Erythroblast (primary cell): ENCODE data around the gene MYL2.

ENCODE experiments used
- DNase-seq, 2 experiments: peaks; one replicate each; lab custom pipeline; 2025; lab: John Stamatoyannopoulos, UW
- GATA1 ChIP-seq: IDR thresholded peaks from 2 replicates; pipeline ENCODE4 v1.6.1; 2011; ENCODE audit warnings: low read depth, mild to moderate bottlenecking, control low read depth, low read length, moderate library complexity
- POLR2A ChIP-seq: IDR thresholded peaks from 2 replicates; pipeline ENCODE4 v1.6.1; 2011; ENCODE audit warnings: mild to moderate bottlenecking, low read length

The MYL2 gene

DNA sequence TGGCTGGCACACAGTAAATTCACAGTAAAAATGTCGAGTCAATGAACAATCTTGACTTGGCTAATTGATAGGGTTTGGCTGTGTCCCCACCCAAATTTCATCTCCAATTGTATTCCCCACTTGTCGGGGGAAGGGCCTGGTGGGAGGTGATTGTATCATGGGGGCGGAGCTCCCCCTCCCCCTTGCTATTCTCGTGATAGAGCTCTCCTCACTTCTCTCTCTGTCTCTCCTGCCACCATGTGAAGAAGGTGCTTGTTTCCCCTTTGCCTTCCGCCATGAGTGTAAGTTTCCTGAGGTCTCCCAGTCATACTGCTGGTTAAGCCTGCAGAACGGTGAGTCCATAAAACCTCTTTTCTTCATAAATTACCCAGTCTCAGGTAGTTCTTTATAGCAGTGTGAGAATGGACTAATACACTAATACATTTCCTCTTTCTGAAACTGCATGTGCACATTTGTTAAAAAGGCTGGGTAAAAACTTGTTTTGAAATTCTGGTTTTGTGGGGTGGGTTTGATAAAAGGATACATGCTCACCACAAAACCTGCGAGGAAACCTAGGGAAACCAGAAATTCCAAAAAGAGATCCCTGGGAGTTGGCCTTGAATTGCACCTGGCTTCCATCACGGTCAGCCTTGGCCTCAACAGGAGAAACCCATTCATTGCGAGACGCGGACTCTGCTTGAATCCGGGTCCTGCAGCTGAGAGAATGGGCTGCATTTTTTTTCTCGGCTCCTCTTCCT is 16.2 kb upstream of the MYL2 start:
- TF ChIP-seq POLR2A: no peak
- no peak for TF ChIP-seq GATA1
- DNase-seq: no peak

DNA sequence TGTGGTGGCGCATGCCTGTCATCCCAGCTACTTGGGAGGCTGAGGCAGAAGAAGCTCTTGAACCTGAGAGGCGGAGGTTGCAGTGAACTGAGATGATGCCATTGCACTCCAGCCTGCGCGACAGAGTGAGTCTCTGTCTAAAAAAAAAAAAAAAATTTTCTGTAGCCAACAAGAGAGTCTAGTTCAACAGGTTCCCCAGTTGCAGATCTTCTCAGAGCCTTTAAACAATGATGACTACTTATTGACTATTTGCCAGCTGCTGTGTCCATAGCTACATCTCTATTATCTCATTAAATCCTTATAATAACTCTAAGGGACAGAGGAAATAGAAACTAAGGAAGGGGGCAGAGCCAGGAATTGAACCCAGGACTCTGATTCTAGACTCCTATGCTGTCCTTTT is 15.2 kb upstream of the MYL2 start:
- TF ChIP-seq POLR2A: no peak
- TF ChIP-seq GATA1: no peak
- DNase-seq: no peak

DNA sequence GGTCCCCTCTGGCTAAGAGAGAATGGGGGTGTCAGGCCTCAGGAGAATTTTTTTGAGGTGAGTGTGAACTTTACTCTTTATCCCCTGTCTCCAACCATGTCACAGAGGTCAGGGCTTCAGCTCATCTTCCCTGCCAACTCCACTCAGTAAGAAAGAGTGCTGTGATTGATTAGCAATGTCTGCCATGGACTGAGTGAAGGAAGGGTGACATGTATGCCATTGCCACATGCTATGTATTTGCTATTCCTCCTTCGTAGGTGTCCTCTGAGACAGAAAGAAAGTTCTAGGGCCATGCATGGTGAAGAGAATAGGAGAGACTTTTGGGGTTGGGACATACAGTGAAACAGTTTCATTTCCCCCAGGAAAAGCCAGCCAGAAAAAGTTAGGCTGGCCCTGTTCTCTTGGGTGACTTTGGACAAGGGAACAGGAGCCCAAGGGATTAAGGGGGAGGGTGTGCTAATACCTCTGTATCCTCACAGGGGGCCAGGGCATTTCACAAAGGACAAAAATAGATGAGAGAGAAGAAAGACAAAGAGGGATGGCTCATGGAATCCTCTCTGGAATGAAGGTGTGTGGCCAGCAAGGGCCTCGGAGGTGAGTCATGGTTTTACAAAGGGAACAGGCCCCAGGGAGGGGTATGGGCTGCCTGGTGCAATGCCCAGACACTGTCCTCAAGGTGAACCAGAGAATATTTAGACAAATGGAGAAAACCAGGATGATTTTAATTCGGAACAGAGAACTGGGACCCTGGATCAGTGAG is 13.9 kb upstream of the MYL2 start:
- no peak for DNase-seq
- no peak for TF ChIP-seq GATA1
- no peak for TF ChIP-seq POLR2A

DNA sequence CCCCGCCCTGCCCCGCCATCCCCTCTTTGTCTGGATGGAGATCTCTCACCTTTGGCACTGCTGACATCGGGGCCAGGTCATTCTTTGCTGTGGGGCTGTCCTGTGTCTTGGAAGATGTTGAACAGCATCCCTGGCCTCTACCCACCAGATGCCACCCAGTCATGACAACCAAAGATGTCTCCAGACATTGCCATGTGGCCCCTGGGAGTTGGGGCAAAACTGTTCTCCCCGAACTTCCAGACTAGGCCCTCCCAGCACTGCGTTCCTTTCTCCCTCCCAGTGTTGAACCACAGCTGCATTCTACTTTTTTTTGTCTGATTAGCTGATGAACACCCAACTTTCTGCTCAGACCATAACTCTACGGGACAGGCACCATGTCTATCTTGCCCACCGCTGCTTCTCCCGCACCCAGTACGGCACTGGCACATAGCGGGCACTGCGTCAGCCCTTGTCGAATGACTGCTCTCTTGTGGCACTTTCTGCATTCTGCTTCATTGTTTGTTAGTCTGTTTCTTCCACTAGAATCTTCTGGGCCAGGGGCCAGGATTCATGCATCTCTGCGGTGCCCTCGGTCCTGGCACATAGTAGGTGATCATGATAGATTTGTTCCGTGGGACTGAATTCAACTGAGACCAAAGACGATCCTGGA is 13.1 kb upstream of the MYL2 start:
- DNase-seq: no peak
- TF ChIP-seq GATA1: no peak
- no peak for TF ChIP-seq POLR2A

DNA sequence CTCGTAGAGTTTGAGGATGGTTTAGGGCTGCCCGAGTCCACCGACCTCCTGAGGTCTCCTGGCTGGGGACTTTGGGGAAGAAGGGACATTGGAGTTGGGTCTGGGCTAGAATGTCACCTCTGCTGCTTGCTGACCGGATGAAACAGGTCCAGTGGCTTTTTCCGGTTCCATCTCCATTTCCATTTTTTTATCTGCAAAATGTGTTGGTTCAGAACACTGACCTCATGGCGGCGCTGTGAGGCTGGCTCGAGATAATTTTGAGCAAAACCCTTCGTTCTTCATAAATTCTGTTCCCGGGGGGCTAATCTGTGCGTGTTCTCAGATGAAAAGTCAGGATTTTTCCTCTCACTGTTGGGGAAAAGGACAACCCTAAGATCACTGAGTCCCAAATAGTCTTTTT is 11.7 kb upstream of the MYL2 start:
- no peak for DNase-seq
- TF ChIP-seq GATA1 (no peak), POLR2A (no peak)

DNA sequence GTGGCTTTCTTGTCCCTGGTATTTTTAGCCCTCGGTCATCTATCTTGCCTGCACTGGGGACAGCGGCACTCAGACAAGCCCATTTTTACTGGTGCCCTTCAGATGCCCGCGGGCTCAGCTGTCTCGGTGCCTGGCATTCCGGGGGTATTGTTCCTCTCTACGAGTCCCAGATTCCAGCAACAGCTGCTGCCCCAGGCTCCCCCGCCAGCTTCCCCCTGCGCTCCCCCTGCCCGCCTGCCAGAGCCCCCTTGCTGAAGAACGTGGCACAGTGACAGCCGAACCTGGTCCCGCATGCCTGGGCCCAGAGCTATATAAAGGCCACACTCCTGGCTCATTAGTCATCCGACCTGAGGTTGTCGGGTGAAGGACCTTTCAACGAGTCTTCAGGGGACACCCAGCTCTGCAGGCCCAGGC is 10.9 kb upstream of the MYL2 start:
- TF ChIP-seq POLR2A (no peak), GATA1 (no peak)

DNA sequence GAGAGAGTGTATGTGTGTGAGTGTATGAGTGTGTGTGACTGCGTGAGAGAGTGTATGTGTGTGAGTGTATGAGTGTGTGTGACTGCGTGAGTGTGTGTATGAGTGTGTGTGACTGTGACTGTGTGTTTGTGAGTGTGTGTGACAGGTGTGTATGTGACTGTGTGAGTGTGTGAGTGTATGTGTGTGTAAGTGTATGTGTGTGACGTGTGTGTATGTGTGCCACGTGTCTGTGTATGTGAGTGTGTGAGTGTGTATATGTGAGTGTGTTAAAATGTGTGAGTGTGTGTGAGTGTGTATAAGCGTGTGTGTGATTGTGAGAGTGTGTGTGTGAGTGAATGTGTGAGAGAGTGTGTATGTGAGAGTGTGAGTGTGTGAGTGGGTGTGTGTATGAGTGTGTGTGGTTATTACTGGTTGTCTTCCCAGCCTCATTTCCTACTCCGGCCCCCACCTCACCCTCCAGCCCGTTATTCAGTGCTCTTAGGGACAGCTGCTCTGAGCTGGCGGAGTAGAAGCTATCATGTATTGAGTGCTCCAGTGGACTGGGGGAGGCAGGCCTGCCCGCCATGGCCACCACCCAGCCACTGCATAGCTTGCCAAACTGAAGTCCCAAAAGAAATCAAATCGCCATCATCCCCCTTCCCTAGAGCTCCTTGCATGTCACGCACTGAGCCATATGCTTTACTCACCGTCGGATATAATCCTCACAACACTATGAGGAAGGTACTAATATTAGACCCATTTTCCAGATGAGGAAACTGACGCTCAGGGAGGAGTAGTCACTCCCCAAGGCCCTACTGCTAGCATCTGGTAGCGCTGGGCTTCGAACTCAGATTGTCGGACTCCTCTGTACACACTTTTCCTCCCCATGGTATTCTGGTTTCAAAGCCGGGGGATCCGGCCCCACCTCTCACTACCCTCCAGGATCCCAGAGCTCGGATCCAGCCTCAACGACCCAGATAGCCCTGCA is 10.3 kb upstream of the MYL2 start:
- TF ChIP-seq GATA1 (no peak), POLR2A (no peak)
- no peak for DNase-seq

More for the DNA sequence above, 10.9 kb upstream of the MYL2 start:
- DNase-seq: no peak

DNA sequence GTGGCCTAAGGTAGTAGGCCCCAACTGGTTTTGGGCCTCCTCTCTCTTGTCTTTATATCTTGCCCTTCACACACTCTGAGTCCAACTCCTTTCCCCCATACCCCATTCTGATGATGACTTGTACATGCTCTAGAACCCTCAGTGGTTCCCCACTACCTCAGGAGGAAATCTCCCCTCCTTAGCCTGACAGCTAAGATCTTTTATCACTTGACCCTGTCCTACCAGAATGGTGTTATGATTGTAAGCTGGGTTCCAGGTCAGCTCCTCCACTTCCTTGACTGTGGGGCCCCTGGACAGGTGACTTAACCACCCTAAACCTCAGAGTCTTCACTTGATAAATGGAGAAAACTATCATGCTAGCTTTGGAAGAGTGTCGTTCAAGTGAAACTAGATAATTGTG is 9.4 kb upstream of the MYL2 start:
- DNase-seq: no peak

DNA sequence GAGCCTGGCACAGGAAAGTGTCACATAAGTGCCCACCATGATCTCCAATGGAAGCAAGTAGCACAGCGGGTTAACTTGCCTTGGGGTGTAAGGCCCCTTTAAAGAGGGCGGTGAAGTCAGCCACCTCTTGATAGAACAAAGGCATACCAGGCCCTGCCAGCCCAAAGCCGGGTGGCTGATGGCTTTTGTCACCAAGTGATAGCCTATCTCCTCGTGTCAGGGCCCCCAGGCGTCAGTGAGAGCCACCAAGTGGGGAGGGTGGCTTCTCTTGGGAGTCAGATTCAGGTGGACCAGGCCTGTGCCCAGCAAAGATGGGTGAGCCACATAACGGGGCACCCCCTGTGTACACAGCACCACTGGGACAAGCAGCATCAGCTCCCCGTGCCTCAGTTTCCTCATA is 8.3 kb upstream of the MYL2 start:
- TF ChIP-seq POLR2A: no peak
- TF ChIP-seq GATA1: no peak
- DNase-seq: peak in 1 of 2 experiments; percentile 20

More for the DNA sequence above, 9.4 kb upstream of the MYL2 start:
- no peak for TF ChIP-seq POLR2A
- no peak for TF ChIP-seq GATA1

DNA sequence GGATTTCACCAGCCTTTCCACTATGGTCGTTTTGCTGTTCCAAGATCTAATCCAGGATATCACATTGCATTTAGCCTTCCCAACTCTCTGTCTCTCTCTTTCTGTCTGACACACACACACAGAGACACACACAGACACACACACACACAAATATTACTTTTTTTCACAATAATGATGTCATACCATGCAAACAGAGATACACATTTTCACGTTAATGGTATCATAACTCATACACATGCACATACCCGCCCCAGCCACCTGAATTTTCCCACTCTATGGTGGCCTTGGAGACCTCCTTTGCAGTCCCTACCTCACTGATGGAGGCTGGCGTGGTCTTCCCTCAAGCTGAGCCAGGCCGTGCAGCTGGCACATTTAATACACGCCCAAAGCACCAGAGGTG is 7.2 kb upstream of the MYL2 start:
- TF ChIP-seq GATA1 (no peak), POLR2A (no peak)
- no peak for DNase-seq

DNA sequence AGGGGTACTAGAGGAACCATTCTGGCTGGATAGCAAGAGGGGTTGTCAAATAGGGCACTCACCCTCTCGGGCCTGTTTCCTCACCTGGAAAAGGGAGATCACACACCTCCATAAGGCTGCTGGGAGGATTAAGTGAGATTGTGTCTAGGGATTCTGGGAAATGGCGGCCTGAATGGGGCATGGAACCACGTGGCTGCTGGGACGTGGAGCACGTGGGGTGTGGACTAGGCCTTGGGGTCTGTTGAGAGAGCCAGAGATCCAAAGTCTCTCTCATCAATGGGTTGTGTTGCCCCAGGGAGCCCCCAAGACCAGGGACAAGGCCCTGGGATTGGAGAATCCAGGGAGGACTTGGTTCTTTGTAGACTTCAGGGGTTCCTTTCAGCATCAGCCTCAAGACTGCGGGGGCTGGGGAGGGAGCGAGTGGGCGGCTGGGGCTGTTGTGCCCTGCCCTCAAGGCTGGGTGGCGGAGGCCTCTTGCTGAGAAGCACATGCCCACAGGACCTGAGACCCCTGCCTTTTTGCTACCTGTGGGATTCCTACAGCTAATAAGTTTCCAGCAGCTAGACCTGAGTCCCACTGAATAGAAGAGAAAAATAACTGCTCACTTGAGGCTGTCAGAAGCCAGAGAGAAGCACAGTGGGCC is 3.4 kb upstream of the MYL2 start:
- no peak for TF ChIP-seq POLR2A
- no peak for TF ChIP-seq GATA1
- no peak for DNase-seq

DNA sequence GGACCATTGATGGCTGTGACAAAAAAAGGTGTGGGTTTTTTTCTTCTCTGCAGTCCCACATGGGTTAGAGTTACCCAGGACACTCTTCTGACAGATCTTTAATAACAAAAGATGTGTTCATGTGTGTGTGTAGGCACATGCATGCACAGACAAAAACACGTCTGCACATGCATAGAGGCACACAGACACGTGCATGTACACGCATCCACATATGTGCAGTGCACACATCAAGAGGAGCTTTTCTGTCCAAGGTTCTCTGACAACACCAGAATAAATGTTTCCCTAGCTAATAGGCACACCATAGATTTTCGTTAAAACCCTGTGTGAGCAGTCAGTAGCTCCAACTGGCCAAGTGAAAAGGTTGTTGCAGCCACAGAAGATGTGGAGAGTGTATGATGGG is 2.8 kb upstream of the MYL2 start:
- no peak for DNase-seq
- TF ChIP-seq GATA1 (no peak), POLR2A (no peak)
